CD8-positive, alpha-beta memory T cell (primary cell): ENCODE measurements around the gene ST3GAL4. TPM values are rescaled to one million over a fixed set of nuclear protein-coding genes. Genes with fewer than 3 reads are reported as not detected.
"Not testable (repeated sequence)": the region's sequence is repeated elsewhere in the genome, so short reads cannot be mapped to it uniquely, and the experiment has no call there.

Experiments used
- CTCF ChIA-PET: fragments of 350-600 bp; sonication (Branson Sonifier 250); formaldehyde crosslinking; loops from one replicate; lab custom pipeline; 2021; ENCODE audit warnings: antibody characterized with exemption; lab: Charles Lee
- POLR2A ChIA-PET: fragments of 350-600 bp; sonication (Branson Sonifier 250); formaldehyde crosslinking; loops from one replicate; lab custom pipeline; 2021; ENCODE audit warnings: antibody characterized with exemption; lab: Charles Lee
- DNase-seq, 5 donors: peaks; one replicate each; pipeline versions ENCODE4 v3.0.0 to v3.0.0-alpha.2; 2020 to 2022; ENCODE audit warnings: mixed read lengths in 1 of 5
- H3K27ac ChIP-seq: one replicate; pipeline ENCODE4 v1.7.0; 2013; ENCODE audit warnings: low read depth, mild to moderate bottlenecking, low read length, moderate library complexity
- H3K27me3 ChIP-seq: 2 replicates; pipeline ENCODE4 v1.7.0; 2013; ENCODE audit warnings: low read length, mild to moderate bottlenecking; ENCODE audit not compliant: insufficient read depth, poor library complexity, severe bottlenecking
- H3K36me3 ChIP-seq: 2 replicates; pipeline ENCODE4 v1.7.0; 2013; ENCODE audit warnings: mild to moderate bottlenecking, low read length, moderate library complexity; ENCODE audit not compliant: insufficient read depth
- H3K4me1 ChIP-seq: 2 replicates; pipeline ENCODE4 v1.7.0; 2013; ENCODE audit warnings: mild to moderate bottlenecking, low read length, moderate library complexity; ENCODE audit not compliant: insufficient read depth
- H3K4me3 ChIP-seq: 2 replicates; pipeline ENCODE4 v1.7.0; 2013; ENCODE audit warnings: mild to moderate bottlenecking, low read length
- H3K9me3 ChIP-seq: 2 replicates; pipeline ENCODE4 v1.7.0; 2013; ENCODE audit warnings: mild to moderate bottlenecking, low read length
- H3K27ac Mint-ChIP-seq, 8 donors: one replicate each; pipeline ENCODE4 v1.8.0; 2020 to 2021; ENCODE audit warnings: mixed read lengths in 8 of 8, mild to moderate bottlenecking in 6 of 8, inconsistent platforms in 3 of 8, moderate library complexity in 3 of 8
- H3K27me3 Mint-ChIP-seq, 2 donors: one replicate each; pipeline ENCODE4 v1.8.0; 2020 to 2021; ENCODE audit warnings: mixed read lengths in 2 of 2, mild to moderate bottlenecking in 1 of 2, moderate library complexity in 1 of 2
- H3K36me3 Mint-ChIP-seq, 3 donors: one replicate each; pipeline ENCODE4 v1.8.0; 2020 to 2021; ENCODE audit warnings: mixed read lengths in 3 of 3, inconsistent platforms in 1 of 3, mild to moderate bottlenecking in 1 of 3
- H3K4me1 Mint-ChIP-seq, 3 donors: one replicate each; pipeline ENCODE4 v1.8.0; 2020 to 2021; ENCODE audit warnings: mixed read lengths in 3 of 3, inconsistent platforms in 1 of 3, mild to moderate bottlenecking in 1 of 3
- H3K4me3 Mint-ChIP-seq, 7 donors: one replicate each; pipeline ENCODE4 v1.8.0; 2020 to 2021; ENCODE audit warnings: mixed read lengths in 7 of 7, mild to moderate bottlenecking in 6 of 7, moderate library complexity in 4 of 7, inconsistent platforms in 2 of 7
- H3K9me3 Mint-ChIP-seq, 5 donors: one replicate each; pipeline ENCODE4 v1.8.0; 2020 to 2022; ENCODE audit warnings: mixed read lengths in 5 of 5, mild to moderate bottlenecking in 3 of 5, moderate library complexity in 2 of 5, inconsistent platforms in 1 of 5
- polyA plus RNA-seq: library from polyadenylated mRNA; unstranded; fragments of 300-500 nt; fragmentation: Illumina TruSeq; gene quantifications from one replicate; pipeline ENCODE4 v1.2.3, GENCODE V29; 2021
- total RNA-seq, 2 experiments: library from RNA; stranded (reverse); gene quantifications; one replicate each; pipeline ENCODE4 v1.2.3, GENCODE V29; 2021

Gene ST3GAL4
- total and polyA plus RNA-seq, 3 experiments from 2014 or later: 8.3 to 12.5 (median 11.0) TPM

- no peak for DNase-seq
- Histone ChIP-seq H3K4me3 (no peak overlapping the region), H3K9me3 (no peaks in the 10 kb centered on the region), H3K27ac (no peak overlapping the region), H3K36me3 (peaks cover 20% of the 10 kb centered on the region), H3K4me1 (no peaks in the 10 kb centered on the region), H3K27me3 (no peaks in the 10 kb centered on the region)
- CTCF ChIA-PET: interaction anchor here (1.2 kb wide), 1 partner anchor 34 kb away, joined by 4 read pairs; no protein-coding TSS in a partner anchor
- no peaks in the 10 kb centered on the region for H3K27me3 Mint-ChIP-seq
- H3K4me1 Mint-ChIP-seq: peaks cover 0 to 4% (median 0%) of the 10 kb centered on the region in 3 donors
- no peak overlapping the region for H3K4me3 Mint-ChIP-seq
- H3K27ac Mint-ChIP-seq: peak overlapping the region in 4 of 8 donors; percentile 16 to 37 (median 30)
- H3K36me3 Mint-ChIP-seq: peaks cover 4 to 85% (median 14%) of the 10 kb centered on the region in 3 donors
- H3K9me3 Mint-ChIP-seq: no peaks in the 10 kb centered on the region
- POLR2A ChIA-PET: no interaction called here
Measured at GRCh38 chr11:126344141-126345080, 11.1 kb upstream of the ST3GAL4 start.

- ChIA-PET POLR2A (no interaction called here), CTCF (no interaction called here)
- H3K4me1 Mint-ChIP-seq: peaks cover 0 to 4% (median 0%) of the 10 kb centered on the region in 3 donors
- Histone ChIP-seq H3K36me3 (peaks cover 20% of the 10 kb centered on the region), H3K27me3 (no peaks in the 10 kb centered on the region), H3K4me3 (no peak overlapping the region), H3K27ac (no peak overlapping the region), H3K9me3 (no peaks in the 10 kb centered on the region), H3K4me1 (no peaks in the 10 kb centered on the region)
- peaks cover 4 to 77% (median 14%) of the 10 kb centered on the region in 3 donors for H3K36me3 Mint-ChIP-seq
- no peaks in the 10 kb centered on the region for H3K9me3 Mint-ChIP-seq
- DNase-seq: no peak
- H3K27ac Mint-ChIP-seq: no peak overlapping the region
- H3K27me3 Mint-ChIP-seq: no peaks in the 10 kb centered on the region
- H3K4me3 Mint-ChIP-seq: no peak overlapping the region
Measured at GRCh38 chr11:126345283-126345682, 10.2 kb upstream of the ST3GAL4 start.

GRCh38 chr11:126345759-126346585 lies 9.5 kb upstream of the ST3GAL4 start:
- DNase-seq: no peak
- no peaks in the 10 kb centered on the region for H3K27me3 ChIP-seq
- no peaks in the 10 kb centered on the region for H3K9me3 ChIP-seq
- no peak overlapping the region for H3K4me3 ChIP-seq
- H3K4me3 Mint-ChIP-seq: no peak overlapping the region
- no peaks in the 10 kb centered on the region for H3K9me3 Mint-ChIP-seq
- CTCF ChIA-PET: interaction anchor here (1.6 kb wide), 1 partner anchor 33 kb away, joined by 3 read pairs; no protein-coding TSS in a partner anchor
- H3K4me1 Mint-ChIP-seq: peaks cover 0 to 9% (median 4%) of the 10 kb centered on the region in 3 donors
- H3K36me3 Mint-ChIP-seq: peaks cover 4 to 71% (median 9%) of the 10 kb centered on the region in 3 donors
- no peaks in the 10 kb centered on the region for H3K4me1 ChIP-seq
- H3K27ac Mint-ChIP-seq: peak overlapping the region in 7 of 8 donors; percentile 34 to 89 (median 54)
- peaks cover 15% of the 10 kb centered on the region for H3K36me3 ChIP-seq
- POLR2A ChIA-PET: no interaction called here
- peak overlapping the region; percentile 69 for H3K27ac ChIP-seq
- H3K27me3 Mint-ChIP-seq: no peaks in the 10 kb centered on the region

DNA sequence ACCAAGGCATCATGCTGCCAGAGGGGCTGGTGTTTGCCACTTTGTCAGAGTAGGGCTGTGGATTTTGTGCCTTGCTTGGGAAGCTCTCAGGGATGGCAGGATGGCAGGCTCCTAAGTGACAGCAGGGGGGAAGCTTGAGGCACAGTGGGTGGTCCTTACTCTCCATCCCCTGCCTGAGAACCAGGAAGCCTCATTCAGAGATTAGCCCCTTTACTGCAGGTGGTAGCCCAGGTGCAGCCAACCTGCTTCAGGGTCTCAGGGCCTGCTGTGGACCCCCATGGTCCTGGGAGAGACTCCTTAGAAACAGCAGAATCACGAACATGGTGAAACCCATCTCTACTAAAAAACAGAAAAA lies 8.9 kb upstream of the ST3GAL4 start:
- peaks cover 0 to 66% (median 6%) of the 10 kb centered on the region in 3 donors for H3K36me3 Mint-ChIP-seq
- peak overlapping the region in 2 of 8 donors; percentile 39 to 88 for H3K27ac Mint-ChIP-seq
- H3K27ac ChIP-seq: peak overlapping the region; percentile 69
- no peak for DNase-seq
- H3K9me3 ChIP-seq: no peaks in the 10 kb centered on the region
- H3K4me3 ChIP-seq: no peak overlapping the region
- no peaks in the 10 kb centered on the region for H3K9me3 Mint-ChIP-seq
- H3K4me1 Mint-ChIP-seq: peaks cover 0 to 12% (median 4%) of the 10 kb centered on the region in 3 donors
- POLR2A ChIA-PET: interaction anchor here (0.6 kb wide), 1 partner anchor 81 kb away, joined by 4 read pairs; no protein-coding TSS in a partner anchor
- no peaks in the 10 kb centered on the region for H3K4me1 ChIP-seq
- no peaks in the 10 kb centered on the region for H3K27me3 Mint-ChIP-seq
- H3K4me3 Mint-ChIP-seq: no peak overlapping the region
- peaks cover 10% of the 10 kb centered on the region for H3K36me3 ChIP-seq
- CTCF ChIA-PET: interaction anchor here (1.6 kb wide), 1 partner anchor 34 kb away, joined by 3 read pairs; no protein-coding TSS in a partner anchor
- no peaks in the 10 kb centered on the region for H3K27me3 ChIP-seq

DNA sequence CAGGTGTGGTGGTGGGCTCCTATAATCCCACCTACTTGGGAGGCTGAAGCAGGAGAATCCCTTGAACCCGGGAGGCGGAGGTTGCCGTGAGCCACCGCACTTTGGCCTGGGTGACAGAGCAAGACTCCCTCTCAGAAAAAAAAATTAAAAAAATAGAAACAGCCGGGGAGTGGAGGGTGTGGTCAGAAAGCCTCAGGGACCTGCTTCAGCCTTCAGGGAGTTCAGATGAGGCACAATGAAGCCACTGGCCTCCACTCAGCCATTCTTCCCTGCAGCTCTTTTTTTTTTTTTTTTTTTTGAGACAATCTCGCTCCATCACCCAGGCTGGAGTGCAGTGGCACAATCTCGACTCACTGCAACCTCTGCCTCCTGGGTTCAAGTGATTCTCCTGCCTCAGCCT lies 8.5 kb upstream of the ST3GAL4 start:
- not testable (repeated sequence) for H3K4me3 Mint-ChIP-seq, H3K27me3 ChIP-seq, H3K4me1 ChIP-seq, H3K9me3 Mint-ChIP-seq, H3K27ac Mint-ChIP-seq, H3K4me3 ChIP-seq, H3K27me3 Mint-ChIP-seq, DNase-seq, H3K9me3 ChIP-seq, H3K36me3 ChIP-seq
- H3K4me1 Mint-ChIP-seq: peaks cover 0 to 12% (median 4%) of the 10 kb centered on the region in 3 donors
- H3K36me3 Mint-ChIP-seq: peaks cover 0 to 62% (median 2%) of the 10 kb centered on the region in 3 donors
- ChIA-PET POLR2A (interaction anchor here (0.6 kb wide), 1 partner anchor 80 kb away, joined by 4 read pairs; no protein-coding TSS in a partner anchor), CTCF (interaction anchor here (1.6 kb wide), 1 partner anchor 34 kb away, joined by 3 read pairs; no protein-coding TSS in a partner anchor)
- peak overlapping the region; percentile 69 for H3K27ac ChIP-seq

DNA sequence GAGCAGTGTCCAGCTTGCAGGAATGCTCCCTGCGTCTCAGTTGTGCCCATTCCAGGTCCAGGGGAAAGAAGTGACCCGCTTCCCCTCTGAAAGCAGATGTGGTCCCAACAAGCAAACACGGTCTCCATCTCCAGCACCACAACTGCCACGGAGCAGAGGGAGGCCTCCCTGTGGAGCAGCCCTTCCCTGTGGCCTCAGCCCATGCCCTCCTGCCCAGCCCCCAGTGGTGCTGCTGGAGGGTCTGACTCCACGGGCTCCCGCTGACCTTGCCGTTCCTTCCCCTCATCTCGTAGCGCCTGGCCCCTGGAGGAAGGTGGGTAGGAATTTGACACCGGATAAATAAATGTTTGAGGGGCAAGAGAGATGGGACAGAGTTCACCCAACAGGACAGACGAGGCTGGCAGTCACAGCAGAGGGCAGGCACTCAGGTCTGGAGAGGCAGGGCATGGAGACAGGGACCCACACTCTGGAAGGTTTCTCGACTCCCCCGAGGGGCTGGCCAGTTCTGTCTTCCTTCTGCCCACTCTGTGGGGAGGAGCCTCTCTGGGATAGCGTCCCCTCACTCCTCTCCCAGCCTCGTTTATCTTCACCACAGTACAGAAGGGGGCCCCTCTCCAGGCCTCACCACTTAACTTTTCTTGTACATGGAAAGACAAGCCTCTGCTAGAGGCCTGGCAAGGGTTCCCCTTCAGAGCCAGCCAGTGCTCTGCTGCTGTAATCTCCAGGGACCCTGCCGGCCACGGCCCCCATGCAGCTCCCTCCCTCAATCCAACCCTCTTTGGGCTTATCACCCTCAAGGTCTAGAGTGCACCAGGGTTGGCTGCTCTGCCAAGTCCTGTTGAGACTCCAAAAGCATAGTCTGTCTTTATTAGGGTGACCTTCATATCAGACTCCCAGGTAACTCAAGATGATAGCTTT lies 7.5 kb upstream of the ST3GAL4 start:
- H3K36me3 Mint-ChIP-seq: peaks cover 0 to 53% (median 0%) of the 10 kb centered on the region in 3 donors
- H3K27me3 Mint-ChIP-seq: no peaks in the 10 kb centered on the region
- H3K36me3 ChIP-seq: peaks cover 5% of the 10 kb centered on the region
- no peaks in the 10 kb centered on the region for H3K9me3 Mint-ChIP-seq
- no peak for DNase-seq
- H3K4me3 ChIP-seq: no peak overlapping the region
- H3K4me1 Mint-ChIP-seq: peaks cover 8 to 18% (median 12%) of the 10 kb centered on the region in 3 donors
- ChIA-PET CTCF (interaction anchor here (2.0 kb wide), 1 partner anchor 9 kb away, joined by 4 read pairs; no protein-coding TSS in a partner anchor), POLR2A (no interaction called here)
- no peak overlapping the region for H3K4me3 Mint-ChIP-seq
- H3K4me1 ChIP-seq: peaks cover 1% of the 10 kb centered on the region
- H3K27me3 ChIP-seq: no peaks in the 10 kb centered on the region
- H3K27ac Mint-ChIP-seq: peak overlapping the region in 6 of 8 donors; percentile 2 to 87 (median 46)
- H3K27ac ChIP-seq: peak overlapping the region; percentile 69
- H3K9me3 ChIP-seq: no peaks in the 10 kb centered on the region
